Endothelial cell of umbilical vein (primary cell): ENCODE results near the gene IGSF11. TPM values are rescaled to one million over a fixed set of nuclear protein-coding genes. Genes with fewer than 3 reads are reported as not detected.

Experiments used
- BruUV-seq: library from RNA; stranded (reverse); fragments of 400-500 nt; replicated peaks from 2 replicates; lab custom pipeline; 2021; lab: Mats Ljungman, UMichigan
- CTCF ChIA-PET: fragments of 300-600, 350-600 bp; sonication (Branson Sonifier 250); formaldehyde crosslinking; loops from one replicate; lab custom pipeline; 2021; ENCODE audit warnings: antibody characterized with exemption, inconsistent platforms; lab: Charles Lee
- POLR2A ChIA-PET: fragments of 300-600, 350-600 bp; sonication (Branson Sonifier 250); formaldehyde crosslinking; loops from one replicate; lab custom pipeline; 2021; ENCODE audit warnings: antibody characterized with exemption, inconsistent platforms; lab: Charles Lee
- DNase-seq: peaks from one replicate; pipeline ENCODE4 v3.0.0-alpha.2; 2011; ENCODE audit warnings: low read depth, low spot score
- FAIRE-seq: peaks from 2 replicates; lab custom pipeline; 2011; peaks lifted over from hg19 to GRCh38; lab: Jason Lieb, UNC
- H2AFZ ChIP-seq: 2 replicates; pipeline ENCODE4 v1.6.0; 2012; ENCODE audit warnings: low read depth, low read length, control low read depth, inconsistent platforms
- H3K27ac ChIP-seq: 2 replicates; pipeline ENCODE4 v1.5.1; 2011; ENCODE audit warnings: low read depth, mild to moderate bottlenecking, control low read depth, low read length, moderate library complexity; ENCODE audit not compliant: insufficient read depth
- H3K27me3 ChIP-seq, 2 experiments: 2 replicates each; pipeline versions ENCODE4 v1.6.0 to v1.6.1; 2011; ENCODE audit warnings: low read length in 2 of 2, mixed read lengths in 1 of 2; ENCODE audit not compliant: control insufficient read depth in 2 of 2, insufficient read depth in 2 of 2
- H3K36me3 ChIP-seq, 2 experiments: 2 replicates in 1 of 2; 3 replicates in 1 of 2; pipeline ENCODE4 v1.5.1; 2011; ENCODE audit warnings: low read length in 2 of 2, mild to moderate bottlenecking in 1 of 2, moderate library complexity in 1 of 2; ENCODE audit not compliant: control insufficient read depth in 2 of 2, insufficient read depth in 2 of 2; ENCODE audit errors: extremely low read depth in 1 of 2
- H3K4me1 ChIP-seq: 3 replicates; pipeline ENCODE4 v1.5.1; 2011; ENCODE audit warnings: mild to moderate bottlenecking, low read length; ENCODE audit not compliant: control insufficient read depth, insufficient read depth; ENCODE audit errors: extremely low read depth
- H3K4me2 ChIP-seq: 2 replicates; pipeline ENCODE4 v1.6.1; 2011; ENCODE audit warnings: low read length, control low read depth, mixed read lengths; ENCODE audit not compliant: insufficient read depth
- H3K4me3 ChIP-seq, 3 experiments: fragments of 200-600 bp in 1 of 3; sonication (generic), shearing (Covaris generic) in 1 of 3; replicated peaks in 1 of 3; 2 replicates each; pipeline ENCODE4 v1.5.1; 2011 to 2016; ENCODE audit warnings: control low read depth in 3 of 3, low read length in 3 of 3, mild to moderate bottlenecking in 2 of 3, inconsistent platforms in 1 of 3, low read depth in 1 of 3, moderate library complexity in 1 of 3; ENCODE audit not compliant: insufficient read depth in 1 of 3
- H3K79me2 ChIP-seq: 2 replicates; pipeline ENCODE4 v1.6.0; 2012; ENCODE audit warnings: low read length, inconsistent platforms; ENCODE audit not compliant: control insufficient read depth, insufficient read depth
- H3K9ac ChIP-seq: replicated peaks from 2 replicates; pipeline ENCODE3; 2011; ENCODE audit warnings: low read length, control low read depth; ENCODE audit not compliant: insufficient read depth; ENCODE audit errors: extremely low read depth
- H3K9me1 ChIP-seq: replicated peaks from 3 replicates; pipeline ENCODE4 v1.6.0; 2011; ENCODE audit warnings: mild to moderate bottlenecking, low read length; ENCODE audit not compliant: control insufficient read depth, insufficient read depth; ENCODE audit errors: extremely low read depth
- H3K9me3 ChIP-seq: replicated peaks from 2 replicates; pipeline ENCODE4 v1.5.1; 2012; ENCODE audit warnings: low read length, inconsistent platforms; ENCODE audit not compliant: control insufficient read depth, insufficient read depth
- H4K20me1 ChIP-seq: replicated peaks from 2 replicates; pipeline ENCODE3; 2011; ENCODE audit warnings: mild to moderate bottlenecking, low read length; ENCODE audit not compliant: control insufficient read depth, insufficient read depth; ENCODE audit errors: extremely low read depth
- CTCF ChIP-seq, 2 donors: IDR thresholded peaks; 1 replicate in 1 of 2; 2 replicates in 1 of 2; pipeline ENCODE4 v1.5.1; 2011; ENCODE audit warnings: low read length in 2 of 2, mild to moderate bottlenecking in 2 of 2, moderate library complexity in 2 of 2, control low read depth in 1 of 2, inconsistent platforms in 1 of 2, low read depth in 1 of 2; ENCODE audit not compliant: insufficient read depth in 1 of 2; ENCODE audit errors: extremely low read depth in 1 of 2
- EZH2 ChIP-seq: IDR thresholded peaks from 2 replicates; pipeline ENCODE4 v1.6.1; 2012; ENCODE audit warnings: borderline replicate concordance, low read depth, mild to moderate bottlenecking, moderate library complexity, low read length, inconsistent platforms; ENCODE audit not compliant: severe bottlenecking
- FOS ChIP-seq: IDR thresholded peaks from 2 replicates; pipeline ENCODE4 v1.6.1; 2011; ENCODE audit warnings: mild to moderate bottlenecking, low read length, moderate library complexity, borderline replicate concordance; ENCODE audit not compliant: insufficient read depth
- GATA2 ChIP-seq: IDR thresholded peaks from 2 replicates; pipeline ENCODE4 v1.7.0; 2011; ENCODE audit warnings: low read depth, mild to moderate bottlenecking, moderate library complexity, mixed read lengths, low read length; ENCODE audit not compliant: insufficient read length, insufficient read depth
- JUN ChIP-seq: IDR thresholded peaks from 2 replicates; pipeline ENCODE4 v1.6.1; 2011; ENCODE audit warnings: borderline replicate concordance, low read depth; ENCODE audit not compliant: insufficient read length, insufficient read depth
- MAX ChIP-seq: IDR thresholded peaks from 2 replicates; pipeline ENCODE4 v1.6.1; 2011; ENCODE audit not compliant: insufficient read depth, insufficient read length
- MYC ChIP-seq: IDR thresholded peaks from one replicate; pipeline ENCODE4 v1.6.1; 2011; ENCODE audit warnings: mild to moderate bottlenecking, low read depth, low read length
- POLR2A ChIP-seq: IDR thresholded peaks from 2 replicates; pipeline ENCODE4 v1.6.1; 2012; ENCODE audit warnings: low read depth, mild to moderate bottlenecking, control low read depth, low read length
- POLR2AphosphoS5 ChIP-seq: IDR thresholded peaks from 2 replicates; pipeline ENCODE4 v1.6.1; 2012; ENCODE audit warnings: low read depth, mild to moderate bottlenecking, control low read depth, low read length, moderate library complexity; ENCODE audit not compliant: insufficient read depth
- dilution Hi-C: fragments of 300-500 bp; cut with MboI; formaldehyde crosslinking; loops from one replicate; pipeline ENCODE4 v1.15.0; 2019; ENCODE audit warnings: low sequenced_read_pairs; ENCODE audit not compliant: extremely low pct_ligation_motif_present
- intact Hi-C: fragments of 100-400 bp; cut with micrococcal nuclease; formaldehyde crosslinking; loops from one replicate; pipeline ENCODE4 v1.10.0; 2022
- polyA plus RNA-seq, 4 experiments: library from polyadenylated mRNA; depleted of rRNA in 3 of 4; stranded (reverse) in 3 of 4; unstranded in 1 of 4; fragments of >200 nt; gene quantifications; 2 replicates each; pipeline versions ENCODE4 v1.2.1 to v1.2.3, GENCODE V29; 2011 to 2012; ENCODE audit warnings: missing spikeins in 1 of 4
- total RNA-seq: library from RNA; stranded (reverse); gene quantifications from 2 replicates; pipeline ENCODE4 v1.2.3, GENCODE V29; 2021

The IGSF11 gene
- total and polyA plus RNA-seq, 2 donors (not counting 3 experiments of a cell fraction or from before 2014, with no cell fraction given) = not detected

- no peaks in the 10 kb centered on the region for H3K9me1 ChIP-seq
- H3K36me3 ChIP-seq = no peaks in the 10 kb centered on the region
- no peaks in the 10 kb centered on the region for H3K4me1 ChIP-seq
- FAIRE-seq (no peak), DNase-seq (no peak)
- H4K20me1 ChIP-seq = no peaks in the 10 kb centered on the region
- TF ChIP-seq EZH2 (no peak), FOS (no peak), MAX (no peak), JUN (no peak), MYC (no peak), CTCF (IDR thresholded peaks at IDR 0.05; ENCODE audit: extremely low read depth in 1 of 2, insufficient read depth in 1 of 2, low read depth in 1 of 2, low read length in 2 of 2) (no peak), POLR2A (no peak), GATA2 (no peak), POLR2AphosphoS5 (no peak)
- ChIA-PET CTCF (interaction anchor here (1.5 kb wide), 1 partner anchor 134 kb away, joined by 3 read pairs; no protein-coding TSS in a partner anchor), POLR2A (no interaction called here)
- intact Hi-C loops (no loop called here), dilution Hi-C loops (no loop called here)
- H3K79me2 ChIP-seq = no peaks in the 10 kb centered on the region
- H3K27me3 ChIP-seq = no peaks in the 10 kb centered on the region
- H3K27ac ChIP-seq = no peak overlapping the region
- no TSS peak for BruUV-seq
- no peak overlapping the region for H3K4me2 ChIP-seq
- no peak overlapping the region for H3K4me3 ChIP-seq
- no peak overlapping the region for H3K9ac ChIP-seq
- H2AFZ ChIP-seq = no peak overlapping the region
- no peaks in the 10 kb centered on the region for H3K9me3 ChIP-seq
Observed at GRCh38 chr3:119015942-119016341, 18.7 kb downstream of the IGSF11 start.
